Endothelial cell of umbilical vein (primary cell): Measurements from ENCODE around the gene KRT6C. TPM values are rescaled to one million over a fixed set of nuclear protein-coding genes. Genes with fewer than 3 reads are reported as not detected.

ENCODE experiments used
- BruUV-seq: library from RNA; stranded (reverse); fragments of 400-500 nt; replicated peaks from 2 replicates; lab custom pipeline; 2021; lab: Mats Ljungman, UMichigan
- CTCF ChIA-PET: fragments of 300-600, 350-600 bp; sonication (Branson Sonifier 250); formaldehyde crosslinking; loops from one replicate; lab custom pipeline; 2021; ENCODE audit warnings: antibody characterized with exemption, inconsistent platforms; lab: Charles Lee
- POLR2A ChIA-PET: fragments of 300-600, 350-600 bp; sonication (Branson Sonifier 250); formaldehyde crosslinking; loops from one replicate; lab custom pipeline; 2021; ENCODE audit warnings: antibody characterized with exemption, inconsistent platforms; lab: Charles Lee
- DNase-seq: peaks from one replicate; pipeline ENCODE4 v3.0.0-alpha.2; 2011; ENCODE audit warnings: low read depth, low spot score
- FAIRE-seq: peaks from 2 replicates; lab custom pipeline; 2011; peaks lifted over from hg19 to GRCh38; lab: Jason Lieb, UNC
- H2AFZ ChIP-seq: 2 replicates; pipeline ENCODE4 v1.6.0; 2012; ENCODE audit warnings: low read depth, low read length, control low read depth, inconsistent platforms
- H3K27ac ChIP-seq: 2 replicates; pipeline ENCODE4 v1.5.1; 2011; ENCODE audit warnings: low read depth, mild to moderate bottlenecking, control low read depth, low read length, moderate library complexity; ENCODE audit not compliant: insufficient read depth
- H3K27me3 ChIP-seq, 2 experiments: 2 replicates each; pipeline versions ENCODE4 v1.6.0 to v1.6.1; 2011; ENCODE audit warnings: low read length in 2 of 2, mixed read lengths in 1 of 2; ENCODE audit not compliant: control insufficient read depth in 2 of 2, insufficient read depth in 2 of 2
- H3K36me3 ChIP-seq, 2 experiments: 2 replicates in 1 of 2; 3 replicates in 1 of 2; pipeline ENCODE4 v1.5.1; 2011; ENCODE audit warnings: low read length in 2 of 2, mild to moderate bottlenecking in 1 of 2, moderate library complexity in 1 of 2; ENCODE audit not compliant: control insufficient read depth in 2 of 2, insufficient read depth in 2 of 2; ENCODE audit errors: extremely low read depth in 1 of 2
- H3K4me1 ChIP-seq: 3 replicates; pipeline ENCODE4 v1.5.1; 2011; ENCODE audit warnings: mild to moderate bottlenecking, low read length; ENCODE audit not compliant: control insufficient read depth, insufficient read depth; ENCODE audit errors: extremely low read depth
- H3K4me2 ChIP-seq: 2 replicates; pipeline ENCODE4 v1.6.1; 2011; ENCODE audit warnings: low read length, control low read depth, mixed read lengths; ENCODE audit not compliant: insufficient read depth
- H3K4me3 ChIP-seq, 3 experiments: fragments of 200-600 bp in 1 of 3; sonication (generic), shearing (Covaris generic) in 1 of 3; replicated peaks in 1 of 3; 2 replicates each; pipeline ENCODE4 v1.5.1; 2011 to 2016; ENCODE audit warnings: control low read depth in 3 of 3, low read length in 3 of 3, mild to moderate bottlenecking in 2 of 3, inconsistent platforms in 1 of 3, low read depth in 1 of 3, moderate library complexity in 1 of 3; ENCODE audit not compliant: insufficient read depth in 1 of 3
- H3K79me2 ChIP-seq: 2 replicates; pipeline ENCODE4 v1.6.0; 2012; ENCODE audit warnings: low read length, inconsistent platforms; ENCODE audit not compliant: control insufficient read depth, insufficient read depth
- H3K9ac ChIP-seq: replicated peaks from 2 replicates; pipeline ENCODE3; 2011; ENCODE audit warnings: low read length, control low read depth; ENCODE audit not compliant: insufficient read depth; ENCODE audit errors: extremely low read depth
- H3K9me1 ChIP-seq: replicated peaks from 3 replicates; pipeline ENCODE4 v1.6.0; 2011; ENCODE audit warnings: mild to moderate bottlenecking, low read length; ENCODE audit not compliant: control insufficient read depth, insufficient read depth; ENCODE audit errors: extremely low read depth
- H3K9me3 ChIP-seq: replicated peaks from 2 replicates; pipeline ENCODE4 v1.5.1; 2012; ENCODE audit warnings: low read length, inconsistent platforms; ENCODE audit not compliant: control insufficient read depth, insufficient read depth
- H4K20me1 ChIP-seq: replicated peaks from 2 replicates; pipeline ENCODE3; 2011; ENCODE audit warnings: mild to moderate bottlenecking, low read length; ENCODE audit not compliant: control insufficient read depth, insufficient read depth; ENCODE audit errors: extremely low read depth
- CTCF ChIP-seq, 2 donors: IDR thresholded peaks; 1 replicate in 1 of 2; 2 replicates in 1 of 2; pipeline ENCODE4 v1.5.1; 2011; ENCODE audit warnings: low read length in 2 of 2, mild to moderate bottlenecking in 2 of 2, moderate library complexity in 2 of 2, control low read depth in 1 of 2, inconsistent platforms in 1 of 2, low read depth in 1 of 2; ENCODE audit not compliant: insufficient read depth in 1 of 2; ENCODE audit errors: extremely low read depth in 1 of 2
- FOS ChIP-seq: IDR thresholded peaks from 2 replicates; pipeline ENCODE4 v1.6.1; 2011; ENCODE audit warnings: mild to moderate bottlenecking, low read length, moderate library complexity, borderline replicate concordance; ENCODE audit not compliant: insufficient read depth
- GATA2 ChIP-seq: IDR thresholded peaks from 2 replicates; pipeline ENCODE4 v1.7.0; 2011; ENCODE audit warnings: low read depth, mild to moderate bottlenecking, moderate library complexity, mixed read lengths, low read length; ENCODE audit not compliant: insufficient read length, insufficient read depth
- JUN ChIP-seq: IDR thresholded peaks from 2 replicates; pipeline ENCODE4 v1.6.1; 2011; ENCODE audit warnings: borderline replicate concordance, low read depth; ENCODE audit not compliant: insufficient read length, insufficient read depth
- MAX ChIP-seq: IDR thresholded peaks from 2 replicates; pipeline ENCODE4 v1.6.1; 2011; ENCODE audit not compliant: insufficient read depth, insufficient read length
- MYC ChIP-seq: IDR thresholded peaks from one replicate; pipeline ENCODE4 v1.6.1; 2011; ENCODE audit warnings: mild to moderate bottlenecking, low read depth, low read length
- POLR2AphosphoS5 ChIP-seq: IDR thresholded peaks from 2 replicates; pipeline ENCODE4 v1.6.1; 2012; ENCODE audit warnings: low read depth, mild to moderate bottlenecking, control low read depth, low read length, moderate library complexity; ENCODE audit not compliant: insufficient read depth
- dilution Hi-C: fragments of 300-500 bp; cut with MboI; formaldehyde crosslinking; loops from one replicate; pipeline ENCODE4 v1.15.0; 2019; ENCODE audit warnings: low sequenced_read_pairs; ENCODE audit not compliant: extremely low pct_ligation_motif_present
- intact Hi-C: fragments of 100-400 bp; cut with micrococcal nuclease; formaldehyde crosslinking; loops from one replicate; pipeline ENCODE4 v1.10.0; 2022
- polyA plus RNA-seq, 4 experiments: library from polyadenylated mRNA; depleted of rRNA in 3 of 4; stranded (reverse) in 3 of 4; unstranded in 1 of 4; fragments of >200 nt; gene quantifications; 2 replicates each; pipeline versions ENCODE4 v1.2.1 to v1.2.3, GENCODE V29; 2011 to 2012; ENCODE audit warnings: missing spikeins in 1 of 4
- total RNA-seq: library from RNA; stranded (reverse); gene quantifications from 2 replicates; pipeline ENCODE4 v1.2.3, GENCODE V29; 2021

KRT6C gene
- total and polyA plus RNA-seq, 2 donors (not counting 3 experiments of a cell fraction or from before 2014, with no cell fraction given) = not detected

- no peak overlapping the region for H3K9ac ChIP-seq
- no peaks in the 10 kb centered on the region for H3K79me2 ChIP-seq
- no peak overlapping the region for H3K4me2 ChIP-seq
- ChIA-PET POLR2A (no interaction called here), CTCF (no interaction called here)
- no peaks in the 10 kb centered on the region for H3K4me1 ChIP-seq
- dilution Hi-C loops (no loop called here), intact Hi-C loops (no loop called here)
- FAIRE-seq = no peak
- no peaks in the 10 kb centered on the region for H3K9me3 ChIP-seq
- no peaks in the 10 kb centered on the region for H3K9me1 ChIP-seq
- TF ChIP-seq MAX = no peak
- TF ChIP-seq CTCF (IDR thresholded peaks at IDR 0.05; ENCODE audit: extremely low read depth in 1 of 2, insufficient read depth in 1 of 2, low read depth in 1 of 2, low read length in 2 of 2) = no peak
- no peak for TF ChIP-seq MYC
- H3K27ac ChIP-seq = no peak overlapping the region
- H2AFZ ChIP-seq = no peak overlapping the region
- no peak overlapping the region for H3K4me3 ChIP-seq
- no peaks in the 10 kb centered on the region for H3K36me3 ChIP-seq
- no TSS peak for BruUV-seq
- H3K27me3 ChIP-seq = peaks cover 10% of the 10 kb centered on the region in 2 experiments
- no peaks in the 10 kb centered on the region for H4K20me1 ChIP-seq
- no peak for DNase-seq
Measured at GRCh38 chr12:52496590-52497071, 23.0 kb upstream of the KRT6C start.

- Histone ChIP-seq H3K27me3 (peaks cover 10% of the 10 kb centered on the region in 2 experiments), H3K4me2 (no peak overlapping the region), H3K79me2 (no peaks in the 10 kb centered on the region), H3K9me1 (no peaks in the 10 kb centered on the region), H3K4me3 (no peak overlapping the region), H3K4me1 (no peaks in the 10 kb centered on the region), H3K27ac (no peak overlapping the region), H4K20me1 (no peaks in the 10 kb centered on the region), H3K9ac (no peak overlapping the region), H2AFZ (no peak overlapping the region), H3K36me3 (no peaks in the 10 kb centered on the region), H3K9me3 (no peaks in the 10 kb centered on the region)
- no TSS peak for BruUV-seq
- TF ChIP-seq GATA2 (no peak), POLR2AphosphoS5 (no peak), JUN (no peak), MYC (no peak), FOS (no peak), MAX (no peak), CTCF (IDR thresholded peaks at IDR 0.05; ENCODE audit: extremely low read depth in 1 of 2, insufficient read depth in 1 of 2, low read depth in 1 of 2, low read length in 2 of 2) (no peak)
- ChIA-PET CTCF (no interaction called here), POLR2A (no interaction called here)
- intact Hi-C loops = no loop called here
- FAIRE-seq (no peak), DNase-seq (no peak)
- dilution Hi-C loops = no loop called here
Measured at GRCh38 chr12:52496054-52496453, 22.4 kb upstream of the KRT6C start.
